SK-N-SH treated with all-trans-retinoic acid at 6 μM for 48 hours (cell line): ENCODE measurements around the gene ANKRD45.

Experiments used
- ARNTL ChIP-seq: fragments of 450-650 bp; formaldehyde crosslinking; IDR thresholded peaks from 2 replicates; pipeline ENCODE4 v1.5.0; 2020; ENCODE audit warnings: low read depth, mild to moderate bottlenecking, moderate library complexity, borderline replicate concordance
- BACH2 ChIP-seq: fragments of 250-450 bp; sonication (Bioruptor Pico); IDR thresholded peaks from 2 replicates; pipeline ENCODE4 v1.9.0; 2021; ENCODE audit warnings: mild to moderate bottlenecking, borderline replicate concordance
- GLIS3 ChIP-seq: fragments of 250-450 bp; sonication (Bioruptor Pico); IDR thresholded peaks from 2 replicates; pipeline ENCODE4 v1.5.0; 2020; ENCODE audit warnings: mild to moderate bottlenecking, moderate library complexity
- PATZ1 ChIP-seq: fragments of 250-450 bp; sonication (Bioruptor Pico); IDR thresholded peaks from 2 replicates; pipeline ENCODE4 v1.8.0; 2020; ENCODE audit warnings: mild to moderate bottlenecking, moderate library complexity, borderline replicate concordance
- SNAI2 ChIP-seq: fragments of 250-450 bp; sonication (Bioruptor Pico); IDR thresholded peaks from 2 replicates; pipeline ENCODE4 v1.5.0; 2020; ENCODE audit warnings: mild to moderate bottlenecking, moderate library complexity
- TOX ChIP-seq: fragments of 250-450 bp; sonication (Bioruptor Pico); IDR thresholded peaks from 2 replicates; pipeline ENCODE4 v1.8.0; 2021; ENCODE audit warnings: mild to moderate bottlenecking, moderate library complexity, borderline replicate concordance
- ZC3H10 ChIP-seq: fragments of 250-450 bp; sonication (Bioruptor Pico); IDR thresholded peaks from 2 replicates; pipeline ENCODE4 v1.5.1; 2021; ENCODE audit warnings: mild to moderate bottlenecking, moderate library complexity
- ZFP30 ChIP-seq: fragments of 450-650 bp; formaldehyde crosslinking; IDR thresholded peaks from 2 replicates; pipeline ENCODE4 v1.5.0; 2022; ENCODE audit warnings: mild to moderate bottlenecking, moderate library complexity
- ZNF565 ChIP-seq: fragments of 450-650 bp; formaldehyde crosslinking; conservative IDR thresholded peaks from 2 replicates; pipeline ENCODE4 v1.5.0; 2020; ENCODE audit warnings: low read depth, mild to moderate bottlenecking, moderate library complexity
- ZNF70 ChIP-seq: fragments of 450-650 bp; formaldehyde crosslinking; IDR thresholded peaks from 2 replicates; pipeline ENCODE4 v1.5.0; 2020; ENCODE audit warnings: mild to moderate bottlenecking, moderate library complexity

- TF ChIP-seq SNAI2 (no peak), TOX (CRISPR knock-in tag) (no peak), GLIS3 (CRISPR knock-in tag) (no peak), BACH2 (CRISPR knock-in tag) (no peak), ARNTL (CRISPR knock-in tag) (no peak), ZFP30 (no peak), ZC3H10 (no peak), ZNF70 (CRISPR knock-in tag) (no peak), ZNF565 (CRISPR knock-in tag) (no peak), PATZ1 (CRISPR knock-in tag) (no peak)
Measured at GRCh38 chr1:173717238-173717637, 47.6 kb upstream of the ANKRD45 start.
